K562 (cell line): ENCODE data around the gene RYR3. TPM values are rescaled to one million over a fixed set of nuclear protein-coding genes. Genes with fewer than 3 reads are reported as not detected.

Source experiments
- ATAC-seq: fragments of 200-7000 bp; cut with Tn5 transposase; 3 replicates; pipeline ENCODE4 v1.9.1; 2020; ENCODE audit warnings: moderate library complexity
- BruUV-seq: library from RNA; stranded (reverse); fragments of 400-500 nt; replicated peaks from 2 replicates; lab custom pipeline; 2021; lab: Mats Ljungman, UMichigan
- CTCF ChIA-PET: fragments of 300-600 bp; formaldehyde crosslinking; extraction: SDS; loops from one replicate; lab custom pipeline; 2021; ENCODE audit warnings: low intra/inter-chr PET ratio; lab: Yijun Ruan, JAX
- POLR2A ChIA-PET: fragments of 300-600, 350-650 bp; sonication (Branson Sonifier 250); formaldehyde crosslinking; extraction: SDS; loops from one replicate; lab custom pipeline; 2021; ENCODE audit warnings: antibody characterized with exemption, inconsistent platforms; lab: Yijun Ruan, JAX
- DNase-seq, 4 experiments: peaks; one replicate each; pipeline versions ENCODE4 v3.0.0 to v3.0.0-alpha.2; 2011 to 2018; ENCODE audit warnings: low spot score in 3 of 4, mixed read lengths in 3 of 4; ENCODE audit errors: extremely low read depth in 1 of 4
- FAIRE-seq: peaks from 2 replicates; lab custom pipeline; 2011; peaks lifted over from hg19 to GRCh38; lab: Jason Lieb, UNC
- H2AFZ ChIP-seq: 2 replicates; pipeline ENCODE4 v1.6.0; 2011; ENCODE audit warnings: low read depth, low read length, control low read depth, inconsistent platforms
- H3K27ac ChIP-seq: fragments of 200-600 bp; 3 replicates; pipeline ENCODE4 v1.8.0; 2011; ENCODE audit warnings: low read depth, mild to moderate bottlenecking, control low read depth, inconsistent platforms, low read length, moderate library complexity, mixed read lengths; ENCODE audit errors: extremely low read depth
- H3K27me3 ChIP-seq, 2 experiments: fragments of 300-600 bp in 1 of 2; 2 replicates in 1 of 2; 3 replicates in 1 of 2; pipeline versions ENCODE4 v1.6.0 to v1.8.0; 2011; ENCODE audit warnings: inconsistent platforms in 2 of 2, low read length in 2 of 2, mild to moderate bottlenecking in 1 of 2, mixed read lengths in 1 of 2, moderate library complexity in 1 of 2; ENCODE audit not compliant: control insufficient read depth in 2 of 2, insufficient read depth in 2 of 2
- H3K36me3 ChIP-seq: fragments of 300-600 bp; 3 replicates; pipeline ENCODE4 v1.8.0; 2011; ENCODE audit warnings: mild to moderate bottlenecking, low read length, inconsistent platforms; ENCODE audit not compliant: control insufficient read depth, insufficient read depth
- H3K4me1 ChIP-seq, 2 experiments: fragments of 200-600 bp in 1 of 2; replicated peaks in 1 of 2; 2 replicates in 1 of 2; 3 replicates in 1 of 2; pipeline versions ENCODE4 v1.5.1 to v1.8.0; 2011; ENCODE audit warnings: inconsistent platforms in 2 of 2, low read length in 2 of 2, mild to moderate bottlenecking in 1 of 2, mixed read lengths in 1 of 2, moderate library complexity in 1 of 2; ENCODE audit not compliant: control insufficient read depth in 2 of 2, insufficient read depth in 2 of 2
- H3K4me2 ChIP-seq: 2 replicates; pipeline ENCODE4 v1.6.1; 2011; ENCODE audit warnings: low read length, control low read depth, inconsistent platforms, mixed read lengths; ENCODE audit not compliant: insufficient read depth
- H3K4me3 ChIP-seq: fragments of 200-600 bp; sonication (generic), shearing (Covaris generic); 2 replicates; pipeline ENCODE4 v1.5.1; 2016; ENCODE audit warnings: control low read depth, inconsistent platforms
- H3K79me2 ChIP-seq: fragments of 200-600 bp; 3 replicates; pipeline ENCODE4 v1.8.0; 2011; ENCODE audit warnings: low read length, inconsistent platforms; ENCODE audit not compliant: control insufficient read depth, insufficient read depth
- H3K9ac ChIP-seq, 2 experiments: 2 replicates each; pipeline versions ENCODE4 v1.6.0 to v1.6.1; 2011; ENCODE audit warnings: low read depth in 2 of 2, low read length in 2 of 2, control low read depth in 1 of 2, inconsistent platforms in 1 of 2, mild to moderate bottlenecking in 1 of 2, mixed read lengths in 1 of 2; ENCODE audit not compliant: insufficient read depth in 1 of 2
- H3K9me1 ChIP-seq: one replicate; pipeline ENCODE4 v1.6.0; 2011; ENCODE audit warnings: inconsistent platforms, mild to moderate bottlenecking, low read length, moderate library complexity; ENCODE audit not compliant: control insufficient read depth, insufficient read depth
- H3K9me3 ChIP-seq: replicated peaks from 2 replicates; pipeline ENCODE4 v1.5.1; 2011; ENCODE audit warnings: low read depth, low read length, inconsistent platforms; ENCODE audit not compliant: control insufficient read depth, insufficient read depth
- H4K20me1 ChIP-seq: replicated peaks from 2 replicates; pipeline ENCODE4 v1.6.1; 2011; ENCODE audit warnings: low read length, inconsistent platforms, mixed read lengths; ENCODE audit not compliant: control insufficient read depth, insufficient read depth
- WGBS: fragments of 100-300 bp; shearing (Covaris generic); methylation state at CpG from one replicate; pipeline ENCODE4 v1.1.6; 2016; ENCODE audit warnings: low coverage, mixed read lengths; ENCODE audit not compliant: insufficient coverage; ENCODE audit errors: missing lambda C conversion rate; 5-methylcytosine and 5-hydroxymethylcytosine counted together
- in situ Hi-C: fragments of 300-500 bp; cut with MboI; formaldehyde crosslinking; loops from 4 replicates; pipeline ENCODE4 v1.15.0; 2018; ENCODE audit warnings: inconsistent platforms, mixed read lengths
- intact Hi-C: fragments of 100-400 bp; cut with micrococcal nuclease; formaldehyde crosslinking; loops from 2 replicates; pipeline ENCODE4 v1.14.2; 2022
- polyA plus RNA-seq, 8 experiments: library from polyadenylated mRNA; depleted of rRNA in 4 of 8; stranded (reverse) in 5 of 8; unstranded in 3 of 8; fragments of >200 nt; fragmentation: Nextera tagmentation in 2 of 8; fragmentation: Illumina TruSeq in 1 of 8; extraction: Ambion mirVana in 2 of 8; extraction: Trizol in 1 of 8; gene quantifications; 2 replicates each; pipeline versions ENCODE4 v1.2.1 to v1.2.3, GENCODE V29; 2011 to 2014; ENCODE audit warnings: inconsistent platforms in 1 of 8, missing spikeins in 1 of 8
- total RNA-seq, 7 experiments: library from RNA; depleted of rRNA in 6 of 7; stranded (reverse); fragments of >200 nt in 6 of 7; fragmentation: Illumina TruSeq in 2 of 7; extraction: Trizol in 2 of 7; gene quantifications; 2 replicates each; pipeline versions ENCODE4 v1.2.1 to v1.2.3, GENCODE V29; 2011 to 2021; ENCODE audit warnings: low replicate concordance in 1 of 7
- TF ChIP-seq, protein P1 (sequence below): fragments of 250-450 bp; sonication (Bioruptor Pico); IDR thresholded peaks from 2 replicates; pipeline ENCODE4 v1.4.0; 2020; ENCODE audit warnings: mild to moderate bottlenecking, moderate library complexity
- TF ChIP-seq, protein P2 (sequence below), 2 experiments: fragments of 450-650 bp in 1 of 2; sonication (generic) in 1 of 2; formaldehyde crosslinking in 1 of 2; IDR thresholded peaks in 1 of 2; conservative IDR thresholded peaks in 1 of 2; 2 replicates each; pipeline versions ENCODE4 v1.6.1 to v1.8.1; 2016 to 2023; ENCODE audit warnings: mild to moderate bottlenecking in 2 of 2, moderate library complexity in 2 of 2, inconsistent platforms in 1 of 2, missing genetic modification reagents in 1 of 2

RYR3 gene
- total and polyA plus RNA-seq, 9 of the 15 experiments (the other 6 are each of a cell fraction or from before 2014, with no cell fraction given), result 0.04 TPM; not detected in 8

DNA sequence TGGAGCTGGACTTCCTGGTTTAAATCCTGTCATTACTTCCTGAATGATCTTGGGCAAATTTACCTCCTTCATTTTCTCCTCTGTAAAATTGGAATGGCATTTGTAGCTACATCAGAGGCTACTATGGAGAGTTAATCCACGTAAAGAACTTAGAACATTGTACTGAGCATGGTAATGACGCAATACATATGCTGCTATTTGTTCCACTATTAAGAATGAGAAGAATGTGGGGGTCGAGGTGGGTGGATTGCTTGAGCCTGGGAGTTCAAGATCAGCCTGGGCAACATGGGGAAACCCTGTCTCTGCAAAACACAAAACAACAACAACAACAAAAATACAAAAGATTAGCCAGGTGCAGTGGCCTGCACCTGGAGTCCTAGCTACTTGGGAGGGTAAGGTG is 250.6 kb downstream of the RYR3 start:
- BruUV-seq, result no TSS peak
- no peaks in the 10 kb centered on the region for H3K4me1 ChIP-seq
- FAIRE-seq (no peak), ATAC-seq (no peak), DNase-seq (no peak)
- no peak overlapping the region for H3K4me2 ChIP-seq
- H3K27me3 ChIP-seq, result no peaks in the 10 kb centered on the region
- H3K9me1 ChIP-seq, result no peaks in the 10 kb centered on the region
- intact Hi-C loops (no loop called here), in situ Hi-C loops (no loop called here)
- H3K79me2 ChIP-seq, result no peaks in the 10 kb centered on the region
- no peaks in the 10 kb centered on the region for H3K9me3 ChIP-seq
- TF ChIP-seq, protein P1, sequence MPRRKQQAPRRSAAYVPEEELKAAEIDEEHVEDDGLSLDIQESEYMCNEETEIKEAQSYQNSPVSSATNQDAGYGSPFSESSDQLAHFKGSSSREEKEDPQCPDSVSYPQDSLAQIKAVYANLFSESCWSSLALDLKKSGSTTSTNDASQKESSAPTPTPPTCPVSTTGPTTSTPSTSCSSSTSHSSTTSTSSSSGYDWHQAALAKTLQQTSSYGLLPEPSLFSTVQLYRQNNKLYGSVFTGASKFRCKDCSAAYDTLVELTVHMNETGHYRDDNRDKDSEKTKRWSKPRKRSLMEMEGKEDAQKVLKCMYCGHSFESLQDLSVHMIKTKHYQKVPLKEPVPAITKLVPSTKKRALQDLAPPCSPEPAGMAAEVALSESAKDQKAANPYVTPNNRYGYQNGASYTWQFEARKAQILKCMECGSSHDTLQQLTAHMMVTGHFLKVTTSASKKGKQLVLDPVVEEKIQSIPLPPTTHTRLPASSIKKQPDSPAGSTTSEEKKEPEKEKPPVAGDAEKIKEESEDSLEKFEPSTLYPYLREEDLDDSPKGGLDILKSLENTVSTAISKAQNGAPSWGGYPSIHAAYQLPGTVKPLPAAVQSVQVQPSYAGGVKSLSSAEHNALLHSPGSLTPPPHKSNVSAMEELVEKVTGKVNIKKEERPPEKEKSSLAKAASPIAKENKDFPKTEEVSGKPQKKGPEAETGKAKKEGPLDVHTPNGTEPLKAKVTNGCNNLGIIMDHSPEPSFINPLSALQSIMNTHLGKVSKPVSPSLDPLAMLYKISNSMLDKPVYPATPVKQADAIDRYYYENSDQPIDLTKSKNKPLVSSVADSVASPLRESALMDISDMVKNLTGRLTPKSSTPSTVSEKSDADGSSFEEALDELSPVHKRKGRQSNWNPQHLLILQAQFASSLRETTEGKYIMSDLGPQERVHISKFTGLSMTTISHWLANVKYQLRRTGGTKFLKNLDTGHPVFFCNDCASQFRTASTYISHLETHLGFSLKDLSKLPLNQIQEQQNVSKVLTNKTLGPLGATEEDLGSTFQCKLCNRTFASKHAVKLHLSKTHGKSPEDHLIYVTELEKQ (CRISPR knock-in tag), result no peak
- TF ChIP-seq, protein P2, sequence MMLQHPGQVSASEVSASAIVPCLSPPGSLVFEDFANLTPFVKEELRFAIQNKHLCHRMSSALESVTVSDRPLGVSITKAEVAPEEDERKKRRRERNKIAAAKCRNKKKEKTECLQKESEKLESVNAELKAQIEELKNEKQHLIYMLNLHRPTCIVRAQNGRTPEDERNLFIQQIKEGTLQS (IDR thresholded peaks at IDR 0.05), result peak; percentile 31; the same call in 1 of the 2 replicates
- TF ChIP-seq, protein P2 (CRISPR knock-in tag; conservative IDR thresholded peaks at IDR 0.05), result no peak
- WGBS, result 0% methylated on average over 3 of the region's 3 CpGs
- no peak overlapping the region for H2AFZ ChIP-seq
- ChIA-PET CTCF (no interaction called here), POLR2A (no interaction called here)
- H4K20me1 ChIP-seq, result no peaks in the 10 kb centered on the region
- no peak overlapping the region for H3K27ac ChIP-seq
- no peaks in the 10 kb centered on the region for H3K36me3 ChIP-seq
- H3K9ac ChIP-seq, result no peak overlapping the region
- H3K4me3 ChIP-seq, result no peak overlapping the region
